HG03039 (cell line): ENCODE data around the gene SH3PXD2B.

Experiments
- ATAC-seq: cut with Tn5 transposase; IDR thresholded peaks from one replicate; pipeline ENCODE4 v1.9.1; 2021; ENCODE audit warnings: mild to moderate bottlenecking, moderate library complexity; ENCODE audit not compliant: unreplicated experiment

Gene SH3PXD2B

GRCh38 chr5:172437445-172438318, 16.6 kb downstream of the SH3PXD2B start:
- no peak for ATAC-seq

- ATAC-seq: no peak
Observed at GRCh38 chr5:172436879-172437369, 17.4 kb downstream of the SH3PXD2B start.

- ATAC-seq: no peak
Observed at GRCh38 chr5:172436078-172436878, 18.0 kb downstream of the SH3PXD2B start.

- no peak for ATAC-seq
Observed at GRCh38 chr5:172435362-172436077, 18.8 kb downstream of the SH3PXD2B start.

DNA sequence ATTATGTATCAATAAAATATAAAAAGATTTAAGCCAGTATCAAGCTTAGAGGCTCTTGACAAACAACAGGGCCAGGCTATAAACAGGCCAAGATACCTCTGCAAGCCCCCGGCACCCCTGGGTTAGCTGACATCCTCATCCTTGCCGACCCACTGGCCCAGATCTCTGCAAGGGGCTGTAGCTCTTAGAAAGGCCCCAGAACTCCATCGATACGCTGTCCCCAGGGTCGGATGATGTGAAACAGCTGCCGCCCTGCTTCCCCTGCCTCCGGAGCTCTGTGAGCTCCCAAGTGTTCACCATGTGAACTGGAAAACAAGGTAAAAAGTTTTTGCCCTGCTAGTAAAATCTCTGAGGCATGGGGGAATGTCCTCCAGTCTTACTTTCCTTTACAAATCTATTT, 20.1 kb downstream of the SH3PXD2B start:
- ATAC-seq: no peak

- no peak for ATAC-seq
Observed at GRCh38 chr5:172433513-172433912, 20.8 kb downstream of the SH3PXD2B start.

GRCh38 chr5:172433071-172433470, 21.3 kb downstream of the SH3PXD2B start:
- no peak for ATAC-seq

- ATAC-seq: no peak
Observed at GRCh38 chr5:172430354-172430753, 24.0 kb downstream of the SH3PXD2B start.

GRCh38 chr5:172429201-172429940, 25.0 kb downstream of the SH3PXD2B start:
- ATAC-seq: no peak

DNA sequence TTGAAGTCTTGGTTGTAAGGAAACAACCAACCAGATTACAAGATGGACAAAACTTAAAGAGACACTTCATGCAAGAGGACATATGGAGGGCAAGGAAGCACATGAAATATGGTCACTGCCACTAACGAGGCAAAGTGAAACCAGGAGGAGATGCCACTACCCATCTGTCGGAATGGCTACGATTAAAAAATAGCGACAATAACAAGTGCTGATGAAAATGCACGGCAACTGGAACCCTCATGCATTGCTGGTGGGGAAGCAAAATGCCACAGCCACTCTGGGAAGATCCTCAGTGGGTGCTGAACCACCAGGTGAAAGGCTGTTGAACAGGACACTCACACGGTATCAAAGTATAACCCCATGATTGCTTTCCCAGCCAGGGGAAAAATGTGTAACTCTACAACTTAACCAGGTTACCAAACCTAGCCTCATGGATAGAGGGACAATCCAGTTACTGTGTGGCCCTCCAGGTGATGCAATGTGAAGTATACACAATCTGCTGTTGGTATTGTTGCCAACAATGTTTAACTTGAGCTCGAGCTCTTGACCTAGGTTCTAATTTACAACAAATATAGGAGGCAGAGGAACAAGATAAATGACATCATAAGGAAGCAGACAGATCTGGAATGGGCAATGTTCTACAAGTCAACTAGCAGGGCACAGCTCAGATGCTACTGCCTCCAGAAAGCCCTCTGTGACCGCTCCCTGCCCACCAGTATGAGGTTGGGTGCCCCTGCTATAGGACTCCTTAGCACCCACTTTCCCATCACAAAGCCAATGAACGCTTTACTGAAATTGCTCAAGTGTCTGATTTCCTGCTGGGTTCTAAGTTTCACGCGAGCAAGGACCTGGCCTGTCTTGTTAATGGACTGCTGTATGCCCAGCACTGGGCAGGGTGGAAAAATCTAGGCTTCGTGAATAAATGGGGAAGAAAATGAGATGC, 25.8 kb downstream of the SH3PXD2B start:
- ATAC-seq: no peak

- ATAC-seq: no peak
Observed at GRCh38 chr5:172427202-172427601, 27.1 kb downstream of the SH3PXD2B start.

DNA sequence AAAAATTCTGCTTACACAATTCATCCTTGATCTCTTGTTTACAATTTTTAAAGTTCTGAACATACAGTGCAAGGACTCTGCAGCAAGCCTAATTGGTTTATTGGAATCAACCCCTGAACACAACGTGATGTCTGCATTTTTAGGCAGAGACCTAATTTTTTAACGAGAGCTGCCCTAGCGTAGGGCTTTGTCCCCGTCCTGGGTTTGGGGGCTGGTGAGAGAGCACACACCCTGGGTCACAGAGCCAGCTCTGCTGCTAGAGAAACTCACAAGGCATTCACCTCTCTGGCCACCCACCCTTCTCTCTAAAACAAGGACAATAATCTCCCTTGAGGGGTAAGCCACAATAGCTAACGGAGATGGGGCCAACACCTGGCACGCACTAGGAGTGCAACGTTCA, 28.2 kb downstream of the SH3PXD2B start:
- no peak for ATAC-seq

DNA sequence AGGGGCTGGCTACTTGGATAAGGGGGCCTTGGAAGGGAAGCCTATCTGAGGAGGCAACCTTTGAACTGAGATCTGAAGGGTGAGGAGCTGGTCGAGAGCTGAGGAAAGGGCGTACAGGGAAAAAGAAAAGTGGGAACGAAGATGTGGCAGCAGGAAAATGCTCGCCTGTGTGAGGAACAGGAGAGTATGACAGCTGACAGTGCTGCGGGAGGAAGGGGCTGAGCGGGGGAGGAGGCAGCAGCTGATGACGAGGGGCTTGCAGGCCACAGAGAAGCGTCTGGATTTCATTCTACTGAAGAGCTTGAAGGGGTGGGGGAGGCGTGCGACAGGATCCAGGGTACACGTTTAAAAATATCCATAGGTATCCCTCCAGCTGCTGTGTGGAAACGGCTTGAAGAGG, 28.9 kb downstream of the SH3PXD2B start:
- no peak for ATAC-seq

GRCh38 chr5:172424808-172425207, 29.5 kb downstream of the SH3PXD2B start:
- ATAC-seq: no peak

DNA sequence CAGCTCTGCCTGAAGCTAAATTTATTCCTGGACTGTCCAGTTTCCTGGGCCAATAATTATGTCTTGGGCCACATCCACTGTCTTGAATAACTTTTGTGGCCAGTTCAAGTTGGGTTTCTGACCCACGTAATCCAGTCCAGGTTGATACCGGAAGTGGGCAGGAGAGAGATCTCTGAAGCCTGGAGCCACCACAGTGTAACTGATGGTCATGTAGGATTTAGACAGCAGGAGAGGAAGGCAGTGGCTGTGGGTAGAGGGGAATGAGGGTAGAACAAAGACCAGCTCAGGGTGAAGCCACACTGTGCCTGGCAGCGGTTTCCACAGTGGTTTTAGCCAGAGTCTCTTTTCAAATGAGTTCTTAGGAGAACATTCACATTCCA, 30.2 kb downstream of the SH3PXD2B start:
- no peak for ATAC-seq

GRCh38 chr5:172423379-172424110, 30.8 kb downstream of the SH3PXD2B start:
- ATAC-seq: no peak

DNA sequence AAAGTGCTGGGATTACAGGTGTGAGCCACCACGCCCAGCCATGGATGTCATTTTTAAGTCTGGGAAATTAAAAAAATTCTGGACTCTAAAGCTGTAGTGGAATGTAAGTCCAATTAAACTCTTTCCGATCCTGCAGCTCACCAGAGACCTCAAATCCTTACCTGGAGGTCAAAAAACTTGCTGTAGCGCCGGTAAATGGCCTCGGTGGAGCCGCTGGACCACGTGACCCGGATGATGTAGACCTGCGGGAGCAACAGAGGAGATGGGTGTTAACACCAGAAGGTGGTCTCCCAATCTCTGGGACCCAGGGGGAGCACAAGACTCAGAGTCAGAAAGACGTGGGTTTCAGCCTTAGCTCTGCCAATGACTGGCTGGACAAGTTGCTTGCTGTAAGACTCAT, 32.1 kb downstream of the SH3PXD2B start:
- ATAC-seq: no peak

- ATAC-seq: no peak
Observed at GRCh38 chr5:172421020-172421419, 33.3 kb downstream of the SH3PXD2B start.
